ENCODE results near the gene PRKCE.

The PRKCE gene

GRCh38 chr2:46032996-46033395 lies 381.5 kb downstream of the PRKCE start:
- DNase-seq = peak; percentile 53 to 68

- no peak for DNase-seq
These were observed 383.1 kb downstream of the PRKCE start for GRCh38 chr2:46034535-46034934.

- DNase-seq = no peak
These were observed 385.5 kb downstream of the PRKCE start for GRCh38 chr2:46036929-46037328.

- DNase-seq = no peak
These were observed 388.2 kb downstream of the PRKCE start for GRCh38 chr2:46039543-46040303.

- no peak for DNase-seq
These were observed 389.2 kb downstream of the PRKCE start for GRCh38 chr2:46040563-46041155.

- no peak for DNase-seq
These were observed 390.0 kb downstream of the PRKCE start for GRCh38 chr2:46041434-46041833.

- no peak for DNase-seq
These were observed 390.7 kb downstream of the PRKCE start for GRCh38 chr2:46042207-46042637.

GRCh38 chr2:46042711-46043110 lies 391.2 kb downstream of the PRKCE start:
- no peak for DNase-seq

GRCh38 chr2:46045888-46046287 lies 394.4 kb downstream of the PRKCE start:
- no peak for DNase-seq

- no peak for DNase-seq
These were observed 395.8 kb downstream of the PRKCE start for GRCh38 chr2:46047290-46047689.

- DNase-seq = no peak
These were observed 397.2 kb downstream of the PRKCE start for GRCh38 chr2:46048693-46049092.

GRCh38 chr2:46050027-46050426 lies 398.6 kb downstream of the PRKCE start:
- no peak for DNase-seq

- DNase-seq = no peak
These were observed 399.0 kb downstream of the PRKCE start for GRCh38 chr2:46050489-46050888.

- no peak for DNase-seq
These were observed 399.6 kb downstream of the PRKCE start for GRCh38 chr2:46051085-46051484.

GRCh38 chr2:46053564-46053963 lies 402.1 kb downstream of the PRKCE start:
- no peak for DNase-seq

GRCh38 chr2:46056541-46056940 lies 405.1 kb downstream of the PRKCE start:
- DNase-seq = no peak

GRCh38 chr2:46058140-46058539 lies 406.7 kb downstream of the PRKCE start:
- DNase-seq = no peak

GRCh38 chr2:46062637-46063412 lies 411.4 kb downstream of the PRKCE start:
- peak; percentile 78 to 83 for DNase-seq

- DNase-seq = no peak
These were observed 412.9 kb downstream of the PRKCE start for GRCh38 chr2:46064396-46064795.

- no peak for DNase-seq
These were observed 413.7 kb downstream of the PRKCE start for GRCh38 chr2:46065152-46065551.

GRCh38 chr2:46066116-46066515 lies 414.6 kb downstream of the PRKCE start:
- no peak for DNase-seq

GRCh38 chr2:46066601-46067000 lies 415.1 kb downstream of the PRKCE start:
- no peak for DNase-seq

GRCh38 chr2:46067062-46067461 lies 415.6 kb downstream of the PRKCE start:
- no peak for DNase-seq
